ENCODE results near the gene PTPRF. TPM values are rescaled to one million over a fixed set of nuclear protein-coding genes. Genes with fewer than 3 reads are reported as not detected.

Gene PTPRF
- total RNA-seq, 6 experiments from 2014 or later, result 97.1 to 252 (median 160) TPM

- no peaks in the 10 kb centered on the region for H3K27me3 ChIP-seq
- H3K9me3 ChIP-seq, result no peaks in the 10 kb centered on the region
- H3K36me3 ChIP-seq, result peaks cover 0 to 36% (median 17%) of the 10 kb centered on the region in 4 donors
- H3K4me1 ChIP-seq, result no peaks in the 10 kb centered on the region
- intact Hi-C loops (cut with DNase I), result no loop called here
- TF ChIP-seq POLR2A (IDR thresholded peaks at IDR 0.05), result no peak
- TF ChIP-seq, protein P1, sequence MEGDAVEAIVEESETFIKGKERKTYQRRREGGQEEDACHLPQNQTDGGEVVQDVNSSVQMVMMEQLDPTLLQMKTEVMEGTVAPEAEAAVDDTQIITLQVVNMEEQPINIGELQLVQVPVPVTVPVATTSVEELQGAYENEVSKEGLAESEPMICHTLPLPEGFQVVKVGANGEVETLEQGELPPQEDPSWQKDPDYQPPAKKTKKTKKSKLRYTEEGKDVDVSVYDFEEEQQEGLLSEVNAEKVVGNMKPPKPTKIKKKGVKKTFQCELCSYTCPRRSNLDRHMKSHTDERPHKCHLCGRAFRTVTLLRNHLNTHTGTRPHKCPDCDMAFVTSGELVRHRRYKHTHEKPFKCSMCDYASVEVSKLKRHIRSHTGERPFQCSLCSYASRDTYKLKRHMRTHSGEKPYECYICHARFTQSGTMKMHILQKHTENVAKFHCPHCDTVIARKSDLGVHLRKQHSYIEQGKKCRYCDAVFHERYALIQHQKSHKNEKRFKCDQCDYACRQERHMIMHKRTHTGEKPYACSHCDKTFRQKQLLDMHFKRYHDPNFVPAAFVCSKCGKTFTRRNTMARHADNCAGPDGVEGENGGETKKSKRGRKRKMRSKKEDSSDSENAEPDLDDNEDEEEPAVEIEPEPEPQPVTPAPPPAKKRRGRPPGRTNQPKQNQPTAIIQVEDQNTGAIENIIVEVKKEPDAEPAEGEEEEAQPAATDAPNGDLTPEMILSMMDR (IDR thresholded peaks at IDR 0.05), result no peak
- H3K4me3 ChIP-seq, result no peak overlapping the region
- H3K27ac ChIP-seq, result no peak overlapping the region
- DNase-seq, result no peak
- no peak for ATAC-seq
- WGBS (ENCODE audit: insufficient coverage, low coverage, low lambda C conversion rate, missing lambda C conversion rate), result 92% methylated on average over 2 of the region's 39 CpGs
Measured at GRCh38 chr1:43591181-43591580, 60.5 kb downstream of the PTPRF start.

GRCh38 chr1:43592051-43592665 is 61.5 kb downstream of the PTPRF start:
- TF ChIP-seq POLR2A (IDR thresholded peaks at IDR 0.05), result no peak
- TF ChIP-seq, protein P1 (IDR thresholded peaks at IDR 0.05), result no peak
- DNase-seq, result no peak
- Histone ChIP-seq H3K27me3 (no peaks in the 10 kb centered on the region), H3K36me3 (peaks cover 0 to 40% (median 17%) of the 10 kb centered on the region in 4 donors), H3K4me3 (no peak overlapping the region), H3K9me3 (no peaks in the 10 kb centered on the region), H3K27ac (no peak overlapping the region), H3K4me1 (no peaks in the 10 kb centered on the region)
- peak; percentile 4 to 33 (median 10) for ATAC-seq
- no CpG with 5 or more reads among the region's 11 CpGs for WGBS (ENCODE audit: insufficient coverage, low coverage, low lambda C conversion rate, missing lambda C conversion rate)
- intact Hi-C loops (cut with DNase I), result no loop called here

GRCh38 chr1:43592974-43593683 is 62.4 kb downstream of the PTPRF start:
- Histone ChIP-seq H3K4me1 (no peaks in the 10 kb centered on the region), H3K36me3 (peaks cover 0 to 40% (median 17%) of the 10 kb centered on the region in 4 donors), H3K27me3 (no peaks in the 10 kb centered on the region), H3K4me3 (no peak overlapping the region), H3K9me3 (no peaks in the 10 kb centered on the region), H3K27ac (no peak overlapping the region)
- ATAC-seq (no peak), DNase-seq (no peak)
- TF ChIP-seq, protein P1 (IDR thresholded peaks at IDR 0.05), result no peak
- no peak for TF ChIP-seq POLR2A (IDR thresholded peaks at IDR 0.05)
- intact Hi-C loops (cut with DNase I), result no loop called here
- 92% methylated on average over 5 of the region's 16 CpGs for WGBS (ENCODE audit: insufficient coverage, low coverage, low lambda C conversion rate, missing lambda C conversion rate)

- Histone ChIP-seq H3K27me3 (no peaks in the 10 kb centered on the region), H3K4me3 (no peak overlapping the region), H3K4me1 (no peaks in the 10 kb centered on the region), H3K27ac (no peak overlapping the region), H3K9me3 (no peaks in the 10 kb centered on the region), H3K36me3 (peaks cover 0 to 35% (median 11%) of the 10 kb centered on the region in 4 donors)
- ATAC-seq (no peak), DNase-seq (no peak)
- intact Hi-C loops (cut with DNase I), result no loop called here
- TF ChIP-seq POLR2A (IDR thresholded peaks at IDR 0.05), result no peak
- TF ChIP-seq, protein P1 (IDR thresholded peaks at IDR 0.05), result no peak
- 72% methylated on average over 7 of the region's 8 CpGs for WGBS (ENCODE audit: insufficient coverage, low coverage, low lambda C conversion rate, missing lambda C conversion rate)
Measured at GRCh38 chr1:43596579-43596978, 65.9 kb downstream of the PTPRF start.
